HG03045 (cell line): Measurements from ENCODE around the gene PRXL2A.
A peak's percentile ranks its signal among the peaks of the same experiment; 100 is the strongest.
"Not testable (repeated sequence)": the region's sequence is repeated elsewhere in the genome, so short reads cannot be mapped to it uniquely, and the experiment has no call there.

Source experiments
- ATAC-seq: cut with Tn5 transposase; IDR thresholded peaks from one replicate; pipeline ENCODE4 v1.9.1; 2021; ENCODE audit warnings: mild to moderate bottlenecking, moderate library complexity; ENCODE audit not compliant: unreplicated experiment

The PRXL2A gene

DNA sequence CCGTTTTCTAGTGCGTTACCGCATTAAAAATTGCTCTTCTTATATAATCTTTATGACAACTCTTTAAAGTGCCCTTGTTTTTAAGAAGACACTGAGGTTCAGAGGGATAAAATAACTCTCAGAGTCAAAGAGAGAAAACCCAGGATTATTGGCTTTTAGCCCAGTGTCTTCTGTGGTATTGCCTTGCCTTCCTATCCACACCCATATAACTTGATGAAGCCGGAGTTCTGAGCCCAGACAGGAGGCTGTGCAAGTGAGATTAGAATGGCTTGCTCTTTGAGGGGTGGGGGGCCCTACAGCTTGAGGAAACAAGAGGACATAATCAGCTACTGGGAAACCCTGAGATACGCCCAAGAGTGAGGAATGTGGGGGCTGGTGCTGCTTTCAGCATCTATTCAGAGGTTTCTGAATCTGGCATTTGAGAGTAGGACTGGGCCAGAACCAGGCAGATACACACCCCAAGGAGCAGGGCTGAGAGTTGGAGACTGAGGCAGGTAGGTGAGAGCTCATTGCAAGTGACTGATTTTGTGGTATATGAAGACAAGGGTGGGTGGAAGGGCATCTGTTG is 2.3 kb downstream of the PRXL2A start:
- no peak for ATAC-seq

DNA sequence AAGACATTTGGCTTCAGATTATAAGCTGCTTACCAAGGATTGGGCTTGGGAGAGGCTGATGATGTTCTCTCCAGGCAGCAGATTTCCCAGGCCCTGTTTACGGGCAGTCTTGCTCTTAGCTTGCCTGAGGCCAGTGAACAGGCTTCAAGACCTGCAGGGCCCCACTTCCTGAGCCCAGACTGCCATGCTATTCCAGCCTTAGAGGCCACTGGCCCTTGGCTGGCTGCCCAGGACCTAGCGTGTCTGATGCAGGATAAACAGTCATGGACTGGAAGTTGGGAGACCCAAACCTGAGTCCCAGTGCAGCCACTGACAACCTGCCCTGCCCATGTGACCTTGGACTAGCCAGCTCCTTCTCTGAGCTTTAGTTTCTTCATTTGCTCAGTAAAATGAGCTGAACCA is 2.9 kb downstream of the PRXL2A start:
- no peak for ATAC-seq

DNA sequence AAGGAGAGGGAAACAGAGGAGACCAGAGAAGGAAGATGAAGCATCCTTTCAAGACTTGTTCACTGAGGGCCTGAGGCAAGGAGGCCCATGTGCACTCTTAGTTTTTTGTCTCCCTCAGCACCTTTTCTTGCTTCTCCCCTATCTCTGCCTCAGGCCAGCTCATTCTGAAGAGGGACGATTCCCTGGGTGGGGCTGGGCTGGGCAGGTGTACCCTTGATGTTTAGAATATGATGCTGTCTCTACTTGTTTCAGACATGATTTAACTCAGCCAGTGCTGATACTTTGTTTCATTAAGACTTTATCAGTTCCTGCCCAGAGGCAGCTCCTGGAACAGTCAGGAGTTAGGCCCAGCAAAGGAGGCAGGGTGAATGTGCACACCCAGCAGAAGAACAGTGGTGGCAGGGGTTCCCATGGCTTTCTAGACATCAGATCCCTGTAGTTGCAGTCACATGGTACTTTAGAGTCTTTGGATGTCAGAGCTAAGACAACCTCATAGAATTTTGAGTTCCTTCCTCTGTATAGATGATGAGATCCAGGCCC is 3.4 kb downstream of the PRXL2A start:
- no peak for ATAC-seq

DNA sequence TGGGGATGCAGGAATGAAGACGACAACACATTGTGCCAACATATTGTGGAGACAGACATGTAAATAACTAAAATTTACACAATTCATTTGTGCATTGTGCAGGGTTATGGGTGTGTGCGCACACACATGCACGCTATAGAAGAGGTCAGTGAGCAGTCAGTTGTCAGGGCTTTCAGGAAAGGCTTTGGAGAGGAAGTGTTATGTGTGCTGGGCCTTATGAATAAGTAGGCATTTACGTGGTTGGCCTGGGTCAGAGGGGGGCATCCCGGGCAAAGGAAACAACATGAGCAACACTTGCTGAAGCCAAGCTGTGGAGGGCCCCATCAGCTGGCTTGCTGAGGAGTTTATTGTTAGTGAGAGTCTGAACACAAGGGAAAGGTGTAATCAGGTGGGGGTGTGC is 4.1 kb downstream of the PRXL2A start:
- ATAC-seq = no peak

DNA sequence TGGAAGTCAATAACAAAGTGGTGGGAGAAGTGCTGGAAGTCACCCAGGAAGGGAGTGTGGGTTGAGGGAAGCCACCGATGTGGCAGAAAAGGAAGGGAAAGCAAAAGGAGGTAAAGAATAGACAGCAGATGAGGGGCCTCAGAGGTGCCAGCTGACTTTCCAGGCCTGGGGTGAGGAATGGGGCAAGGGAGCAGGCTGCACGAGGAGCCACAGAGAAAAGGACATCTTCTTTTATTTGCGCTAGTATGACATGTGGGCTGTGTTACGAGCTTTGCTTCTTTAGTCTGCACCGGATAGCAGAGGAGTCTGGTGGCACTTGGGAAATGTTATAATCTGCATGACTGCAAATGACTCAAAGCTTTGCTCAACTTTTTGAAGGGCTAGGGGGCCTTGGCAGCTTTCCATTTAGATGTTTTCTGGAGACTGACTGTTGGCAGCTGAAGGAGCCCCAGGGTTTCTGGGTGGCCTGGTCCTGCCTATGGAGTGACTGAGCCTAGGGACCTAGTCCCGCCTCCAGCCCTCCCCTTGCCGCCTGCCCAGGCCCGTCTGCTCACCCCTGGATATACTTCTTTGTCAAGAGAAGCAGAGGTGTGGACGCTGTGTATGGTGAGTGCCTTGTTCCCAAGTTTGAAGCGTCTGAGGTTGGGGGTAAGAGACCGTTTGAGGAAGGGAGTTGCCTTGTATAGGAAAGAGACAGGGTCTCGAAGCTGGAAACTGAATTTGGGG is 5.1 kb downstream of the PRXL2A start:
- ATAC-seq = no peak

DNA sequence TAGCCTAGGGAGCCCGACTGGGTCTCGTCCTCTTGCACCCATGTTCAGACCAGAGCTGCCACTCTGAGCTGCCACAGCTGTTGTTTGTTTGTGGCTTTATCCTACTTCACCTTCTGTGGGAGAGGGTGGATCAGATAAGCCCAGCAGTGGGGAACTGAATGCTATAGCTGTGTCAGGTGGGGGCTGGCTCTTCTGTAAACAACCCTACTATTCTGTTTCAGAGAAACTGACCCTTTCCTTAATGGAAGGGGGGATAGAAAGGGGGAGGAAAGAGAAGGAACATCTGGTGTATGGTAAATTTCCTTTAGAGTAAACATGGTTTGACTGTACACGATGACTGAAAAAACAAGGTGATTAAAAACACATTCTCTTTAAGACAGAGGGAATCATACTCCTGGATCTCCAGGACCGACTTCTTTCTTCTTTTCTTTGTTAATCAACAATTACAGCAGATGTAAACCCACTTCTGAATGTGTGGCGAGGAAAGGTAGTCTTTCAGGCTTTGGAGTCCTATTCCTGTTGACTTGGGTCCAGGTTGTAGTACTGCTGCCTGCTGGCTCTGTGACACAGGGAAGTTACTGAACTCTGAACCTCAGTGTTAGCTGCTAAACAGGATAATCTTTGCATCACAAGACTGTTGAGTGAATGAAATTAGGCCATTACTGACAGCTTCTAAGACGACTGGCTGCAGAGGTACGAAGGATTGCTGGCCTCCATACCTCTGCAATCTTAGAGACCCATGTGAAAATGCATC is 6.0 kb downstream of the PRXL2A start:
- no peak for ATAC-seq

DNA sequence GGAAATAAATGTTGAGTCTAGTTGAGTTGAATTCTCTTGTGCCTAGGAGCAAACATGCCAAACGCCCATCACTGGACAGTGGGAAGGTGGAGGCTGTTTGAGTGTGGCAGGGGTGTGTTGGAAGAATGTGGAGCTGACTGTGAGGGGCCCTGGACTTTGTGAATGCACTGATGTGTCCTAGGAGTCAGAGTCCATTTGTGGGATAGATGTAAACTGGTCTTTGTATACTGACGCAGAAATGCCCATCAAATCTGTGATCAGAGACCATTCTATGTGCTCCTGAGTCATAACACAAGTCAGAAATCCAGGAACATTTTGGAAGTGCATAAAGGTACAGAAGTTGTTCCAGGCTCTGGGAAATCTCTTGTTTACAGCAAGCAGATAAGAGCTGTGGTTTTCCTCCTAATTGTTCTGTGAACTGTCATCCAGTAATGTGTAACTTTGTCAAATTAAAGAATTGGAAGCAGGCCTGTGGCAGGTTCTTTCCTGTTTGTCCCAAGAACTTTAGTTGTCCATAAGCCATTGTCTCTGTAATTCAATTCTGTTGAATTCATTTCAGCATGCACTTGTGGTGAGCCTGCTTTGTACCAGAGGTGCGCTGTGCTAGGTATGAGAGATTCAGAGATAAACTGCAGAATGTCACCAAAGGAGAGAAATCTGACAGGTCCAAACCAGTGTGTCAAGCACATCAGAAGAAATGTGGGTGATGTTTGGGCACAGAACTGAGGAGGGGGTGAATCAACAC is 7.6 kb downstream of the PRXL2A start:
- no peak for ATAC-seq

DNA sequence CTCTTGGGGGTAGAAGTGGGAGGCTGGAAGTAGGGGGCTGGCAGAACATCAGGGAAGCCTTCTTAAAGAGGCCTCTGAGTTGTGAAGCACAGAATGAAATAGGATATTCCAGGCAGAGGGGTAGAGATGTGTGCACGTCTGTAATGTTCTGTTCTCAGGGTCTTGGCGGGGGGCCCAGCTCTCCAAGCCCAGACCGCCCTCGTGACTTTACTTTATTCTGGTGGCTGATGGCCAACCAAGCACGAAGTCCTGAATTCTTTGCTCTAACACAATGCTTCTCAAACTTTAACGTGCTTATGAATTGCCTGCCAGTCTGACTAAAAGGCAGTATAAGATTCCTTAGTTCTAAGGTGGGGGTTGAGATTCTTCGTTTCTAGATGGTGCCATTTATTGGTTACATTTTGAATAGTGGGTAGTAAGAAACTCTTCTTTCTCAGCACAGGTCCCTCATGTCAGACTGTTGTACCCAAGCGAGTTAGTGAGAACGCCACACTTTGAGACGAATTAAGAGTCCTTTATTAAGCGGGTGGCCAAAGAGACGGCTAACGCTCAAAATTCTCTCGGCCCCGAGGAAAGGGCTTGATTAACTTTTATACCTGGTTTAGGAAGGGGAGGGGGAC is 8.2 kb downstream of the PRXL2A start:
- no peak for ATAC-seq

DNA sequence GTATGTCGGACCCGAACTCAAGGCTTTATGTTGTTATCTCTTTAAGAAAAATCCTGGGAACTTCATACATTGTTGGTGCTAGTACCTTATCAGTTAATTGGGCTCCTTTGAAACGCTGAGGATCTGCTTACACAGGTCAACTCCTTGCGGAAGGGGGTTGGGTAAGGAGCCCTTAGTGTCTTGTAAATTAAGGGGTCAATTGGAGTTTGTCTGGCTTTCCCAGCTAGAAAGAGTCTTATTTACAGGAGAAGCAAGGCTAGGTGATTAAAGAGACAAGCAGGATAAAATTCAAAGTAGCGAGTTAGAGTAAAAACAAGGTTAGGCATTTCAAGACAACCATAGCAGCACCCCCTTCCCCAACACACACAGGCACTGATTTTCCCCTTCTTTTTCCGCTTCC is 8.9 kb downstream of the PRXL2A start:
- not testable (repeated sequence) for ATAC-seq

DNA sequence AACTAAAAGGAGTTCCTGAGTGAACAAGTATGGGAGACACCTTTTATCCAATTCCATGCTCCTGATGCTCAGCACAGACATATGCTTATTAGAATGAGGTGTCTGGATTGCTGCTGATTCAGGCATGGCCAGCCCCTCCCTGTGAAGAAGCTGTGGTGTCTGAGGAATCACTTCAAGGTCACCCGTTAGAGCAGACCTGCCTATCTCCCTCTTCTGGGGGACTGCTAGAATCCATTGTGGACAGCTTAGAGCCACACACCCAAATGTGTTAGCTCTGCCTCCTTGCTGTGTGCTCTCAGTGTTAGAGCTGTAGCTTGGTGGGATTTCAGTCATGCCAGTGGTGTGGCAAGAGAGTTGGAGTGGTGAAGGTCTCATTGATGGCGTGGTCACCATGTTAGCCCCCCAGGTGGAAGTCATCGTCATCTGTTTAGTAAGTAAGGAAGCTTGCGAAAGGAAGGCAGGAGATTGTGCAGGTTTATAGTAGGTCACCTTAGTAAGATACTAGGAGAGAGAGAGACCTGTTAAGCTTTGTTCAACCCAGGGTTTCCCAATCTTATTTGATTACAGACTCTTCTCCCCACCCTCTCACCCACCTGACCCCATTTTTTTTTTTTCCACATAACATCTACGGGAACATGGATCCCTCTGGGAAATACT is 12.8 kb downstream of the PRXL2A start:
- no peak for ATAC-seq

DNA sequence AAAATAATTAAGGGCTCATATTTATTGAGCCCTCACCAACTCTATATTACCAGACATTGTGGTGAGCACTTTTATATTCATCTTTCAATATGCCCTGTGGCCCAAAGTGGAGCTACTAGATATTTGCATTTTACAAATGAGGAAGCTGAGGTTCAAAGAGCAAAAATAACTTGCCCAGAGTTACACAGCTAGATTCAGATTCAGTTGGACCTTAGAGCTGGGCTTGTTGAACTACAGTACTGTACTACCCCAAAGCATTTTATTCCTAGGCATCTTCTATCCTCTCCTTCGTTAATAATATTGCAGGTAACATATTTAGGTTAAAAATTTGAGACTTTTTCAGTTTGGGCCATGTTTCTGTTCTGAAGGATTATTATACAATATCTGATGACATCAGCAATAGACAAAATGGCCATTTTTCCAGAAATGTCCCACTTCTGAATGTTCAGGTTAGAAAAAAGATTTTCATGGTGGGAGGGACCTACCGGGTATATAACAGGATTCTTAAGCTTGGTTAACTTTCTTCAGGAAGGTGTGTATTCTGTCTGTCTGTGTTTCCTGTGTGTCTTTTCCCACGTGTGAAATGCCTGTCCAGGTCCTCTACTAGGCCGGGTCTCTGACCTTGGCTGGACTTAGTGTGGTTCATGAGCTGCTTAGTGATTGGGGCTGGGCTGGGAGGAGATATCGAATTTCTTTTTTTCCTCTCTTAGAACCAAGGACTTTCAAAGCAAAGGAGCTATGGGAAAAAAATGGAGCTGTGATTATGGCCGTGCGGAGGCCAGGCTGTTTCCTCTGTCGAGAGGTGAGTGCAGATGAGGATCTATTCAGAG is 13.6 kb downstream of the PRXL2A start:
- peak; percentile 86 for ATAC-seq

DNA sequence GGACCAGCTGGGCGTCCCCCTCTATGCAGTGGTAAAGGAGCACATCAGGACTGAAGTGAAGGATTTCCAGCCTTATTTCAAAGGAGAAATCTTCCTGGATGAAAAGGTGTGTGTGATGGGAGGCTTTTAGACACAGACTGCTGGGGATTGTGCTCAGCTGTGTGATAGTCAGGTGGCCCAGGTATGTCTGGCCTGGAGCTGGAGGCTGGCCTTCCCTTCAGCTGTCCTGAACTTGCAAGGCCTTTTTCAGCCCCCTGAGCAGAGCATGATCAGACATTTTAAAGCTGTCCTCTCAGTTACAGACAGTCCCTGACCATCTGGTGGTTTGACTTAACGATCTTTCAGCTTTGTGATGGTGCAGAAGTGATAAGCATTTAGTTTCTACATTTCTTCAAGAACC is 17.6 kb downstream of the PRXL2A start:
- ATAC-seq = no peak

DNA sequence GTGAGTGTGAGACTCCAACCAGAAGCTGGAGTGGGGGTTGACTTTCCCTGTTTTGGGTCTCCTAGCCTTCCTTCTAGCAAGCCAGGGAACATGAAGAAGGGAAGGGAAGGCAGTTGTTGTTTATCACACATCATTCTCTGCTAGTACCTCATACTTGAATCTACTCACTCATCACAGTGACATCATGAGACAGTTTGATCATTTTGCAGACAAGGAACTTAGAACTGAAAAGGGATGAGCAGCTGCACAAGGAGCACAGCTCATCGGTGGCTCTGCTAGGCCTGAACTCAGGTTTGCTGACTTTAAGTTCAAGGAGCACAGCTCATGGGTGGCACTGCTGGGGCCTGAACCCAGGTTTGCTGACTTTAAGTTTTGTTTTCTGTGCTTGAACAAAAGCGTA is 19.2 kb downstream of the PRXL2A start:
- no peak for ATAC-seq

DNA sequence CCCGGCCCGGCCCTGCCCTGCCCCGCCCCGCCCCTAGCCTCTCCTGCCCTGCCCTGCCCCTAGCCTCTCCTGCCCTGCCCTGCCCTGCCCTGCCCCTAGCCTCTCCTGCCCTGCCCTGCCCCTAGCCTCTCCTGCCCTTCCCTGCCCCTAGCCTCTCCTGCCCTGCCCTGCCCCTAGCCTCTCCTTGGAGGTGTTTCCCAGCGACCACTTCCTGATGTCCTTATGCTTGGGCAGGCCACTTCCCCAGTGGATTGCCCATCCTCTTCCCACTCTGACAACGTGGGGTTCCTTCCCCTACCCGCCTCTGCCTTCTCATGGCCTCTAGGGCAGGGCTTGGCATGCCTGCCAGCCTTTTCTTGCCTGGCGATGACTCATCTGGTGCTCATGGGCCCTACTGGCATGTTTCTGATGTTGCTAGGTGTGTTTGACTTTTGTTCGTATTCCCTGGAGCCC is 21.2 kb downstream of the PRXL2A start:
- no peak for ATAC-seq

DNA sequence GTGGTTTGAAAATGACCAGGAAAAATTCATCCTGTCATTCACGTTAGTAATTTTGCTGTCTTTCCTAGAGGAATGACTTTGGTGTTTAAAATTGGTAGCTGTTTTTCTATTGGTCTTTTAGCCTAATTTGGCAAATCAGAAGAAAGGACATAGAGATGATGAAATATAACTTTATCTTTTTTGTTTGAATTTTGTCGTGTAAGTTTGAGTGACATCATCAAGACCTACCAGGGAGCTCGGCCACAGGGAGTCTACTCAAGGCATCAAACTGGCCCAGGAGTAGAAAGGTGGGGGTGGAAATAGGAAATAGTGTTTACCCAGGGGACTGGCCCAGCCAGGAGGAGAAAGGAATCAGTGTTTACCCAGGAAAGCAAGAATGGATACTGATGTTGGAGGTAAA is 24.8 kb downstream of the PRXL2A start:
- no peak for ATAC-seq

DNA sequence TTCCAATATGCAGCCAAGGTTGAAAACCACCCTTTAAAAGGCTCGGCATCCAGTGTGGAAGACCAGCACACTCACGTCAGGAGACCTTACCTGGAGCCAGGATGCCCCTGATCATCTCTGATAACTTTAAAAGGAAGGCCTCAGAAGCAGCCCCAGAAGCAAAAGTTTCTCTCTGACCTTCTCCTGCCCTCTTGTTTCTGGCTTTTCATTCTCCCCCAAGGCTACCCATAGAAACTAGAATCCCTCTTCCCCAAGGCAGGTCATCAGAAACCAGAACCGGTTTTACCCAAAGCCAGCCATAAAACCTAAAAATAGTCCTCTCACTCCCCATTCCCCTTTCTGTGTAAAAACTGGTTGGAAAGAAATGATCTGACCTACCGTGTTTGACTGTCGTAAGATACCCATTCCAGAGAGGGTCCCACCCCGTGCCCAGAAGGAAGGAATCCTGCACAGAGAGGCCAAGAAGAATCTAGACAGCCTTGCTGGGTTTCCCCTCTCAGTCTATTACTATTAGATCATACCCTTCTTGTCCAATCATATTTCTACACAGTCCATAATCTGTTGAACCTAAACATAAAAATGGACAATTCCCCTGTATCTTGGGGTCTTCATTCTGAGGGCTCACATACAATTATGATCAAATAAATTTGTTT is 28.2 kb downstream of the PRXL2A start:
- no peak for ATAC-seq

DNA sequence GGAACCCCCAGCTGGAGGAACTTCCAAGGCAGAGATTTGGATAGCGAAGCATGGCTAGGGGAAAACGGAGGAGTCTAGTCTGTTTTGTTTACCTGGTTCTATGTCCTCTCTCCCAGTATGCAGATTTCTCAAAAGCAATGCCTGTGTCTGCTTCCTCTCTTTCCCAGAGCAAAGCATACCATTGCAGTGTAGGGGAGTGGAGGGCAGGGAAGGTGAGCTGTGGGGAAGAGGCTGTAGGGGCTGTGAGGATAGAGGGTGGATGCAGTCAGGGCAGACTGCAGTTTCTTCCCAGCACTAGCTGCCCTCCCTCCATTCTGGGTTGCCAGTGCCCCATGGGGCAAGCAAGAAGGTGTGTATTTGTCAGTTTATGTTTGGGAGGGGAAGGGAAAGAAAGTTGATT is 28.9 kb downstream of the PRXL2A start:
- no peak for ATAC-seq

DNA sequence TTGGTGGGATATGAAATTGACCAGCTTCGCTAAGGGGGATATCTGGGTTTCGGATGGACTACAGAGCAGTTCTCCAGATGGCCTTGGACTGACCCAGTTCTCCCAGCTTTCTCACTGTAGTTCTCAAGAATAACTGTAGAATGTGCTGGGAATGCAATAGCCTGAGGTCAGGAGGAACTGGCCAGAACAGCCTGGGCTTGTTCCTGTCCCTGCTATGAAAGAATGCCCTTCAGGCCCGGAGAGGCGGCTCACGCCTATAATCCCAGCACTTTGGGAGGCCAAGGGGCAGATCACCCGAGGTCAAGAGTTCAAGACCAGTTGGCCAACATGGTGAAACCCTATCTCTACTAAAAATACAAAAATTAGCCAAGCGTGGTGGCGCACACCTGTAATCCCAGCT is 33.5 kb downstream of the PRXL2A start:
- no peak for ATAC-seq

DNA sequence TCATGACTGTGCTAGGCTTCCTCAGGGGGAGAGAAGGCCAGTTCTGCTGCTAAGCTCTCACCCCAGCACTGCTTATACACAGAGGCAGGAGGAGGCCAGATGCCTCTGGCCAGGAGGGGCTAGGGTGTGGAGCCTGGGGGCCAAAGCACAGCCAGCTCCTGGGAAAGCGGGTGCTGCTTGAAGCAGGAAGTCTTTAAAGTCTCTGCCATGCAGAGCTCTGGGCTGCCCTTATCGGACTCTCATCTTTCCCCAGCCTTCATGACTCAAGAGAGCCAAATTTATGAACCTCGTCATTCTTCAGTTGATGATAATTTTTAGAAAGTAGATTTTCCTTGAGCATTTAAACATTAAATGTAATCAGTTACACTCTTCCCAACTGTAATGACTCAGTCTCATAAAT is 34.5 kb downstream of the PRXL2A start:
- ATAC-seq = no peak
